Trophoblast cell (in vitro differentiated cells and primary cell): ENCODE data around the gene TMEM150C.

ENCODE experiments used
- DNase-seq, 2 donors: peaks; one replicate each; pipeline ENCODE4 v3.0.0-alpha.2; 2016
- H2AFZ ChIP-seq: 2 replicates; pipeline ENCODE4 v1.6.1; 2013; ENCODE audit warnings: low read length, moderate library complexity, mild to moderate bottlenecking; ENCODE audit not compliant: insufficient read depth, poor library complexity
- H2AK5ac ChIP-seq: 2 replicates; pipeline ENCODE4 v1.6.1; 2013; ENCODE audit warnings: mild to moderate bottlenecking, low read length
- H2BK120ac ChIP-seq: 2 replicates; pipeline ENCODE4 v1.6.1; 2013; ENCODE audit warnings: low read length, mild to moderate bottlenecking, moderate library complexity; ENCODE audit not compliant: insufficient read depth, poor library complexity
- H2BK12ac ChIP-seq: 2 replicates; pipeline ENCODE4 v1.6.1; 2013; ENCODE audit warnings: mild to moderate bottlenecking, low read length, moderate library complexity
- H2BK5ac ChIP-seq: 2 replicates; pipeline ENCODE4 v1.6.1; 2013; ENCODE audit warnings: low read length, low read depth, moderate library complexity, mild to moderate bottlenecking; ENCODE audit not compliant: poor library complexity
- H3K14ac ChIP-seq: 2 replicates; pipeline ENCODE4 v1.6.1; 2013; ENCODE audit warnings: mild to moderate bottlenecking, low read length
- H3K18ac ChIP-seq: 2 replicates; pipeline ENCODE4 v1.6.1; 2013; ENCODE audit warnings: mild to moderate bottlenecking, low read length
- H3K23ac ChIP-seq: 2 replicates; pipeline ENCODE4 v1.6.1; 2013; ENCODE audit warnings: low read length
- H3K27ac ChIP-seq: 2 replicates; pipeline ENCODE4 v1.5.1; 2013; ENCODE audit warnings: low read depth, mild to moderate bottlenecking, inconsistent platforms, low read length, moderate library complexity
- H3K27me3 ChIP-seq: 2 replicates; pipeline ENCODE4 v1.6.1; 2013; ENCODE audit warnings: inconsistent platforms, mild to moderate bottlenecking, low read length, moderate library complexity; ENCODE audit not compliant: insufficient read depth
- H3K36me3 ChIP-seq, 2 experiments: 1 replicate in 1 of 2; 2 replicates in 1 of 2; pipeline ENCODE4 v1.6.1; 2013; ENCODE audit warnings: low read length in 2 of 2, mild to moderate bottlenecking in 2 of 2, moderate library complexity in 1 of 2; ENCODE audit not compliant: insufficient read depth in 2 of 2, control insufficient read depth in 1 of 2
- H3K4ac ChIP-seq: 2 replicates; pipeline ENCODE4 v1.6.1; 2013; ENCODE audit warnings: low read depth, mild to moderate bottlenecking, low read length, moderate library complexity
- H3K4me1 ChIP-seq, 2 experiments: 1 replicate in 1 of 2; 2 replicates in 1 of 2; pipeline ENCODE4 v1.6.1; 2013; ENCODE audit warnings: low read length in 2 of 2, mild to moderate bottlenecking in 2 of 2, moderate library complexity in 1 of 2; ENCODE audit not compliant: insufficient read depth in 2 of 2, control insufficient read depth in 1 of 2
- H3K4me2 ChIP-seq: 2 replicates; pipeline ENCODE4 v1.6.1; 2013; ENCODE audit warnings: inconsistent platforms, mild to moderate bottlenecking, low read length, moderate library complexity
- H3K4me3 ChIP-seq: 2 replicates; pipeline ENCODE4 v1.5.1; 2013; ENCODE audit warnings: mild to moderate bottlenecking, low read depth, low read length, inconsistent platforms
- H3K79me1 ChIP-seq: one replicate; pipeline ENCODE4 v1.6.1; 2013; ENCODE audit warnings: low read length
- H3K79me2 ChIP-seq: 2 replicates; pipeline ENCODE4 v1.6.1; 2013; ENCODE audit warnings: low read length, mild to moderate bottlenecking; ENCODE audit not compliant: control insufficient read depth, insufficient read depth, poor library complexity
- H3K9ac ChIP-seq: 2 replicates; pipeline ENCODE4 v1.6.1; 2013; ENCODE audit warnings: mild to moderate bottlenecking, low read length
- H3K9me3 ChIP-seq: 2 replicates; pipeline ENCODE4 v1.6.1; 2013; ENCODE audit warnings: low read depth, mild to moderate bottlenecking, control low read depth, inconsistent platforms, low read length; ENCODE audit not compliant: insufficient read depth
- H4K12ac ChIP-seq: 2 replicates; pipeline ENCODE4 v1.6.1; 2013; ENCODE audit warnings: low read depth, mild to moderate bottlenecking, low read length, moderate library complexity
- H4K8ac ChIP-seq: 2 replicates; pipeline ENCODE4 v1.6.1; 2013; ENCODE audit warnings: low read depth, mild to moderate bottlenecking, low read length, moderate library complexity
- H4K91ac ChIP-seq: one replicate; pipeline ENCODE4 v1.6.1; 2013; ENCODE audit warnings: low read depth, mild to moderate bottlenecking, low read length, moderate library complexity
- WGBS: extraction: QIAGEN DNeasy Blood & Tissue Kit; methylation state at CpG from one replicate; pipeline ENCODE4 v1.1.7; 2013; ENCODE audit warnings: missing lambda C conversion rate; ENCODE audit not compliant: insufficient read length, insufficient coverage; ENCODE audit errors: extremely low coverage; 5-methylcytosine and 5-hydroxymethylcytosine counted together

Gene TMEM150C

DNA sequence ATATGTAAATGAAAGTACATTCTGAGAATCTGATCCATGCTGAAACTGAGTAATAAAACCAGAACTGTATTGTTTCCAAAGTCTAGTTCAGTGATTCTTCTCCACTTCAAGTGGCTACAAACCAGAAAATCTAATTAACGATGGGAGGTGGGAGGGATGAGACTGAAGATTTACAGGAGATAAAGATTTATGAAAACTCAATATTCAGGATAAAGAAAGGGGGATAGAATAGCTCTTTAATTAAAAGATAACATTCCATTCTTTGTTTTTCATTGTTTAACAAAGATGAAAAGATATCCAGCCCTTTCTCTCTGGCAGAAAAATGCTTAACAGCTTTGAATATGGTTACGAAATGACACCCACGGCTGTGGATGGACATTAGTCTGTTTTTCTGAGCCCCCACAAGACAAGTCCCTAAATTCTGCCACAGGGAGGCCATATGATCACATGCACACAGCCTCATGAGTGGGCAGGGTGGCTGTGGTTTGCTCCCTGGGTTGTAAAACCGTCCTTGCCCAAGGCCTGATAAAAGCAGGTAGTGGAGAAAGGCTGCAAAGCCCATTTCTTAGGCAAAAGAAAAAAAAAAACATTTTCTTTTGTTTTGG, 36.4 kb downstream of the TMEM150C start:
- peaks cover 3% of the 10 kb centered on the region for H3K79me1 ChIP-seq

GRCh38 chr4:82524570-82525152, 37.1 kb downstream of the TMEM150C start:
- Histone ChIP-seq H3K36me3 (no peaks in the 10 kb centered on the region), H3K27me3 (no peaks in the 10 kb centered on the region), H4K12ac (no peak overlapping the region), H3K4me2 (peak overlapping the region; percentile 33), H3K79me1 (peaks cover 3% of the 10 kb centered on the region), H3K14ac (no peak overlapping the region), H4K8ac (no peak overlapping the region), H2BK12ac (no peak overlapping the region), H3K27ac (no peak overlapping the region), H2AFZ (no peak overlapping the region), H3K4me1 (peaks cover 0 to 3% of the 10 kb centered on the region in 2 experiments), H3K9ac (no peak overlapping the region), H2BK120ac (no peak overlapping the region), H3K4ac (no peak overlapping the region), H2AK5ac (no peak overlapping the region), H4K91ac (no peak overlapping the region), H3K79me2 (no peaks in the 10 kb centered on the region), H3K23ac (no peak overlapping the region), H3K18ac (no peak overlapping the region), H2BK5ac (no peak overlapping the region), H3K4me3 (no peak overlapping the region), H3K9me3 (no peaks in the 10 kb centered on the region)
- WGBS: no CpG with 5 or more reads among the region's 6 CpGs
- peak; percentile 12 to 78 for DNase-seq

More for the DNA sequence above, 36.4 kb downstream of the TMEM150C start:
- Histone ChIP-seq H3K4me1 (peaks cover 0 to 3% of the 10 kb centered on the region in 2 experiments), H2AK5ac (no peak overlapping the region), H3K18ac (no peak overlapping the region), H3K4me2 (no peak overlapping the region), H3K4ac (no peak overlapping the region), H3K9ac (no peak overlapping the region), H3K23ac (no peak overlapping the region), H4K12ac (no peak overlapping the region), H4K8ac (no peak overlapping the region), H3K27me3 (no peaks in the 10 kb centered on the region), H3K36me3 (no peaks in the 10 kb centered on the region), H3K14ac (no peak overlapping the region), H3K4me3 (no peak overlapping the region), H2BK120ac (no peak overlapping the region), H2BK12ac (no peak overlapping the region), H2AFZ (no peak overlapping the region), H3K27ac (no peak overlapping the region), H3K79me2 (no peaks in the 10 kb centered on the region), H4K91ac (no peak overlapping the region), H3K9me3 (no peaks in the 10 kb centered on the region), H2BK5ac (no peak overlapping the region)
- no CpG with 5 or more reads among the region's 4 CpGs for WGBS
- peak in 1 of 2 donors; percentile 38 for DNase-seq

DNA sequence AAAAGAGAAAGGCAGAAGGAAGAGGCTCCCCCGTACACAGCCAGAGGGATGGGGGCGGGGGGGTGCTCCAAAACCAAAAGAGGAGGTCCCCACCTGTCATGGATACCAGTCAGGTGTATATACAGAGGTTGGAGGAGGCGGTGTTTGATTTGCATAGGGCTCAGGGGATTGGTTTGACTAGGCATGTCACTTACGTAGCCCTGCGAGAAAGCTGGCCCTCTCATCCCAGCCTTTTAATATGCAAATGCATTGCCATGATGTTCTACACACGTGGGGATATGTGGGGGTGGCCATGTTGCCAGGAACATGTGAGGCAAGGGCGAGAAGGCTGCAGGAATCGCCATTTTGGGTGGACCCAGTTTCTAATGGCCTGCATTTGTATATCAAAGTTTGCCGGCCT, 38.6 kb downstream of the TMEM150C start:
- H2BK5ac ChIP-seq: no peak overlapping the region
- no peak overlapping the region for H3K23ac ChIP-seq
- no peaks in the 10 kb centered on the region for H3K27me3 ChIP-seq
- no peak overlapping the region for H4K12ac ChIP-seq
- no peak overlapping the region for H2BK12ac ChIP-seq
- no peak overlapping the region for H2BK120ac ChIP-seq
- H3K27ac ChIP-seq: no peak overlapping the region
- peaks cover 3% of the 10 kb centered on the region for H3K79me1 ChIP-seq
- peaks cover 4 to 7% of the 10 kb centered on the region in 2 experiments for H3K4me1 ChIP-seq
- H2AFZ ChIP-seq: no peak overlapping the region
- no peak overlapping the region for H3K14ac ChIP-seq
- H2AK5ac ChIP-seq: no peak overlapping the region
- H3K36me3 ChIP-seq: no peaks in the 10 kb centered on the region
- no peak overlapping the region for H3K4ac ChIP-seq
- no peak overlapping the region for H4K8ac ChIP-seq
- no peaks in the 10 kb centered on the region for H3K79me2 ChIP-seq
- no peak overlapping the region for H3K4me2 ChIP-seq
- H4K91ac ChIP-seq: no peak overlapping the region
- H3K9me3 ChIP-seq: no peaks in the 10 kb centered on the region
- H3K9ac ChIP-seq: no peak overlapping the region
- H3K4me3 ChIP-seq: no peak overlapping the region
- DNase-seq: no peak
- no CpG with 5 or more reads among the region's 9 CpGs for WGBS
- no peak overlapping the region for H3K18ac ChIP-seq

GRCh38 chr4:82522472-82522871, 39.3 kb downstream of the TMEM150C start:
- H2AFZ ChIP-seq: no peak overlapping the region
- no CpG with 5 or more reads among the region's 4 CpGs for WGBS

More at GRCh38 chr4:82522472-82522871, 39.3 kb downstream of the TMEM150C start:
- H4K12ac ChIP-seq: no peak overlapping the region
- DNase-seq: no peak
- H2BK120ac ChIP-seq: no peak overlapping the region
- no peak overlapping the region for H3K23ac ChIP-seq
- H3K27ac ChIP-seq: no peak overlapping the region
- H4K91ac ChIP-seq: no peak overlapping the region
- no peak overlapping the region for H3K4me2 ChIP-seq
- H3K79me1 ChIP-seq: peaks cover 3% of the 10 kb centered on the region
- no peak overlapping the region for H3K4ac ChIP-seq
- H3K14ac ChIP-seq: no peak overlapping the region
- no peaks in the 10 kb centered on the region for H3K27me3 ChIP-seq
- no peaks in the 10 kb centered on the region for H3K36me3 ChIP-seq
- no peak overlapping the region for H4K8ac ChIP-seq
- peaks cover 5 to 8% of the 10 kb centered on the region in 2 experiments for H3K4me1 ChIP-seq
- no peak overlapping the region for H3K4me3 ChIP-seq
- no peaks in the 10 kb centered on the region for H3K9me3 ChIP-seq
- H3K9ac ChIP-seq: no peak overlapping the region
- no peak overlapping the region for H2BK5ac ChIP-seq
- no peak overlapping the region for H2BK12ac ChIP-seq
- H3K18ac ChIP-seq: no peak overlapping the region
- no peaks in the 10 kb centered on the region for H3K79me2 ChIP-seq
- no peak overlapping the region for H2AK5ac ChIP-seq
